Measurements from ENCODE around the gene RASGRP4. TPM values are rescaled to one million over a fixed set of nuclear protein-coding genes. Genes with fewer than 3 reads are reported as not detected.

The RASGRP4 gene
- polyA plus RNA-seq, 4 donors: 0.22 to 1.0 (median 0.84) TPM

DNA sequence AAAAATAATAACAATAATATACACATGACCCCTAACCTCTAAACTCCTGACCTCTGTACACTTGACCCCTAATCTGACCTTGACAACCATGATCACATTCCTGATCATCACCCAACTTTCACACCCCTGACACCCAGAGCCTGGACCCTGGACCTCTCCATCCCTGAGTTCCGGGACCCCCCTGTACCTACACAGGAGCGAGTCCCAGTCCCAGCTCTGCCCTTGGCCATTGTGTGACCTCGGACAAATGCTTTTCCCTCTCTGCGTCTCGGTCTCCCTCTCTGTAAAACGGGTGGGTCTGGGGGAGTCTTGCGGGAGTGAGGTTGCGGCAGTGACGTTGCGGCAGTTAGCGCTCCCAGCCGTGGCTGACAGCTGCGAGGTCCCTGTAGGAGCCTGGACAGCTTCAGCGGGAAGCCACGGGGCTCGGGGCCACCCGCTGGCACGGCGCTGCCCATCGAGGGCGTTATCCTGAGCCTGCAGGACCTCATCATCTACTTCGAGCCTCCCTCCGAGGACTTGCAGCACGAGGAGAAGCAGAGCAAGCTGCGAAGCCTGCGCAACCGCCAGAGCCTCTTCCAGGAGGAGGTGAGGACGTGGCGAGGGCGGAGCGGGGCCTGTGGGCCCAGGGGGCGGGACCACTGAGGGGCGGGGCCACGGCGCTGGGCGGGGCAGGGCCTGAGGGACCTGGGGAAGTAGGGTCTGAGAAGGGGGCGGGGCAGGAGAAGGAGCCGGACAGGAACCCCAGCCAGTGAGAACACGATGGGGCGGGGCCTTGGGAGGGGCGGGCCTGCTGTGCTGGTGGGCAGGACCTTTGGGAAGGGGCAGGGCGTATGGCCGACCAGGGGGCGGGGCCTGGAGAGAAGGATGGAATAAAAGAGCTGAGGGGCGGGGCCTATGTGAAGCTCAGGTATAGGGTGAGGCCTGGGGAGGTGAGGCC lies 26.7 kb upstream of the RASGRP4 start:
- Histone ChIP-seq H3K4me3 (ENCODE audit: low read depth in 1 of 3, low read length in 3 of 3) (no peak overlapping the region), H3K9me3 (ENCODE audit: control insufficient read depth in 2 of 2, insufficient read depth in 1 of 2, low read depth in 1 of 2, low read length in 1 of 2) (no peaks in the 10 kb centered on the region), H3K4me1 (ENCODE audit: control insufficient read depth in 3 of 3, insufficient read depth in 2 of 3, low read depth in 1 of 3, low read length in 2 of 3) (no peaks in the 10 kb centered on the region), H3K36me3 (ENCODE audit: control insufficient read depth in 3 of 3, insufficient read depth in 2 of 3, low read depth in 1 of 3, low read length in 3 of 3) (no peaks in the 10 kb centered on the region), H3K27me3 (ENCODE audit: control insufficient read depth in 3 of 3, insufficient read depth in 3 of 3, low read length in 3 of 3) (peaks cover 0 to 3% (median 0%) of the 10 kb centered on the region in 3 donors), H3K27ac (ENCODE audit: low read depth in 1 of 3, low read length in 2 of 3) (no peak overlapping the region)
- DNase-seq (peak in 1 of 2 donors; percentile 21), FAIRE-seq (no peak)
- WGBS, 3 donors: 68 to 82% (median 72%) methylated on average over 40 to 45 of the region's 45 CpGs

GRCh38 chr19:38451629-38452028 lies 25.6 kb upstream of the RASGRP4 start:
- Histone ChIP-seq H3K4me1 (ENCODE audit: control insufficient read depth in 3 of 3, insufficient read depth in 2 of 3, low read depth in 1 of 3, low read length in 2 of 3) (no peaks in the 10 kb centered on the region), H3K27me3 (ENCODE audit: control insufficient read depth in 3 of 3, insufficient read depth in 3 of 3, low read length in 3 of 3) (peaks cover 0 to 3% (median 0%) of the 10 kb centered on the region in 3 donors), H3K4me3 (ENCODE audit: low read depth in 1 of 3, low read length in 3 of 3) (no peak overlapping the region), H3K36me3 (ENCODE audit: control insufficient read depth in 3 of 3, insufficient read depth in 2 of 3, low read depth in 1 of 3, low read length in 3 of 3) (no peaks in the 10 kb centered on the region), H3K9me3 (ENCODE audit: control insufficient read depth in 2 of 2, insufficient read depth in 1 of 2, low read depth in 1 of 2, low read length in 1 of 2) (no peaks in the 10 kb centered on the region), H3K27ac (ENCODE audit: low read depth in 1 of 3, low read length in 2 of 3) (no peak overlapping the region)
- DNase-seq (no peak), FAIRE-seq (no peak)
- 70 to 88% (median 83%) methylated on average over 8 to 9 of the region's 9 CpGs for WGBS, 3 donors

- Histone ChIP-seq H3K4me3 (ENCODE audit: low read depth in 1 of 3, low read length in 3 of 3) (no peak overlapping the region), H3K27ac (ENCODE audit: low read depth in 1 of 3, low read length in 2 of 3) (no peak overlapping the region), H3K36me3 (ENCODE audit: control insufficient read depth in 3 of 3, insufficient read depth in 2 of 3, low read depth in 1 of 3, low read length in 3 of 3) (no peaks in the 10 kb centered on the region), H3K9me3 (ENCODE audit: control insufficient read depth in 2 of 2, insufficient read depth in 1 of 2, low read depth in 1 of 2, low read length in 1 of 2) (no peaks in the 10 kb centered on the region), H3K27me3 (ENCODE audit: control insufficient read depth in 3 of 3, insufficient read depth in 3 of 3, low read length in 3 of 3) (peaks cover 0 to 3% (median 0%) of the 10 kb centered on the region in 3 donors), H3K4me1 (ENCODE audit: control insufficient read depth in 3 of 3, insufficient read depth in 2 of 3, low read depth in 1 of 3, low read length in 2 of 3) (no peaks in the 10 kb centered on the region)
- 73 to 83% (median 76%) methylated on average over 8 of the region's 8 CpGs for WGBS, 3 donors
- DNase-seq: no peak
- no peak for FAIRE-seq
Observed at GRCh38 chr19:38451036-38451435, 25.0 kb upstream of the RASGRP4 start.

DNA sequence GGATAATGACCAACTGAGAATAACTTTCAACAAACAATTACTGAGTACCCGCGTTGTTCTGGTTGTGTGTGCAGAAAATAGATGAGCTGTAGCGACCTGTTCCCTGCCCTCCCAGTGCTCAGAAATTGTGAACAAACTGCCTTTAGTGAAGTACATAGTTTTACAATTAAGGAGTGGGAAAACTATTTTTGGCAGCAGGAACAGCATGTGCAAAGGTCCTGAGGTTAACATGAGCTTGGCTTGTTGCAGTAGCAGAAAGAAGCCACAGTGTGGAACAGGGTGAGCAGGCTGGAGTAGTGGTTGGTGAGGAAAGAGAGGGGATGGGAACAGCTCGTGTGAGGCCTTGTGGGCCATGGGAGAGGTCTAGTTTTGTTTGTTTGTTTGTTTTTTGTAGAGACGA lies 23.5 kb upstream of the RASGRP4 start:
- DNase-seq: no peak
- Histone ChIP-seq H3K4me3 (ENCODE audit: low read depth in 1 of 3, low read length in 3 of 3) (no peak overlapping the region), H3K27me3 (ENCODE audit: control insufficient read depth in 3 of 3, insufficient read depth in 3 of 3, low read length in 3 of 3) (peaks cover 0 to 3% (median 0%) of the 10 kb centered on the region in 3 donors), H3K9me3 (ENCODE audit: control insufficient read depth in 2 of 2, insufficient read depth in 1 of 2, low read depth in 1 of 2, low read length in 1 of 2) (no peaks in the 10 kb centered on the region), H3K4me1 (ENCODE audit: control insufficient read depth in 3 of 3, insufficient read depth in 2 of 3, low read depth in 1 of 3, low read length in 2 of 3) (no peaks in the 10 kb centered on the region), H3K36me3 (ENCODE audit: control insufficient read depth in 3 of 3, insufficient read depth in 2 of 3, low read depth in 1 of 3, low read length in 3 of 3) (no peaks in the 10 kb centered on the region), H3K27ac (ENCODE audit: low read depth in 1 of 3, low read length in 2 of 3) (no peak overlapping the region)
- WGBS, 3 donors: 66 to 79% (median 69%) methylated on average over 5 of the region's 5 CpGs
- no peak for FAIRE-seq

GRCh38 chr19:38448225-38448624 lies 22.2 kb upstream of the RASGRP4 start:
- 87 to 91% (median 88%) methylated on average over 9 of the region's 9 CpGs for WGBS, 3 donors
- H3K4me3 ChIP-seq (ENCODE audit: low read depth in 1 of 3, low read length in 3 of 3): no peak overlapping the region
- H3K9me3 ChIP-seq (ENCODE audit: control insufficient read depth in 2 of 2, insufficient read depth in 1 of 2, low read depth in 1 of 2, low read length in 1 of 2): no peaks in the 10 kb centered on the region
- H3K4me1 ChIP-seq (ENCODE audit: control insufficient read depth in 3 of 3, insufficient read depth in 2 of 3, low read depth in 1 of 3, low read length in 2 of 3): no peaks in the 10 kb centered on the region
- no peak for DNase-seq
- H3K36me3 ChIP-seq (ENCODE audit: control insufficient read depth in 3 of 3, insufficient read depth in 2 of 3, low read depth in 1 of 3, low read length in 3 of 3): no peaks in the 10 kb centered on the region
- H3K27me3 ChIP-seq (ENCODE audit: control insufficient read depth in 3 of 3, insufficient read depth in 3 of 3, low read length in 3 of 3): peaks cover 0 to 3% (median 0%) of the 10 kb centered on the region in 3 donors
- no peak for FAIRE-seq
- no peak overlapping the region for H3K27ac ChIP-seq (ENCODE audit: low read depth in 1 of 3, low read length in 2 of 3)

DNA sequence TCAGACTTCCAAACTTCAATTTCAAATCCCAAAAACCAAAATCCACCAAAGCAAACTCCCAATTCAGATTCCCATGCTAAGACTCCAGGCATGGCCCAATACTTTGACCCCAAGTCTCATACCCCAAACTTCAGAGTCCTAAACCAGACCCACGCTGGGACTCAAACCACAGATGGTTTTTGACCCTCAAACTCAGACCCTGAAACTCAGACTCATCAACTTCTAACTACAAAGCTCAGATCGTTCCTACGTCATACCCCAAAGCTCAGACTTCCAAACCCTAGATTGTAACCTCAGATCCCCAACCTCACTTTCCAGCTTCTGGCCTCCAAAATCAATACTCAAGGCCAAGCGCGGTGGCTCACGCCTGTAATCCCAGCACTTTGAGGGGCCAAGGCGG lies 19.3 kb upstream of the RASGRP4 start:
- Histone ChIP-seq H3K4me3 (ENCODE audit: low read depth in 1 of 3, low read length in 3 of 3) (no peak overlapping the region), H3K9me3 (ENCODE audit: control insufficient read depth in 2 of 2, insufficient read depth in 1 of 2, low read depth in 1 of 2, low read length in 1 of 2) (no peaks in the 10 kb centered on the region), H3K36me3 (ENCODE audit: control insufficient read depth in 3 of 3, insufficient read depth in 2 of 3, low read depth in 1 of 3, low read length in 3 of 3) (no peaks in the 10 kb centered on the region), H3K4me1 (ENCODE audit: control insufficient read depth in 3 of 3, insufficient read depth in 2 of 3, low read depth in 1 of 3, low read length in 2 of 3) (no peaks in the 10 kb centered on the region), H3K27me3 (ENCODE audit: control insufficient read depth in 3 of 3, insufficient read depth in 3 of 3, low read length in 3 of 3) (peaks cover 0 to 3% (median 0%) of the 10 kb centered on the region in 3 donors), H3K27ac (ENCODE audit: low read depth in 1 of 3, low read length in 2 of 3) (no peak overlapping the region)
- FAIRE-seq: no peak
- DNase-seq: no peak
- 87 to 93% (median 93%) methylated on average over 7 of the region's 7 CpGs for WGBS, 3 donors

DNA sequence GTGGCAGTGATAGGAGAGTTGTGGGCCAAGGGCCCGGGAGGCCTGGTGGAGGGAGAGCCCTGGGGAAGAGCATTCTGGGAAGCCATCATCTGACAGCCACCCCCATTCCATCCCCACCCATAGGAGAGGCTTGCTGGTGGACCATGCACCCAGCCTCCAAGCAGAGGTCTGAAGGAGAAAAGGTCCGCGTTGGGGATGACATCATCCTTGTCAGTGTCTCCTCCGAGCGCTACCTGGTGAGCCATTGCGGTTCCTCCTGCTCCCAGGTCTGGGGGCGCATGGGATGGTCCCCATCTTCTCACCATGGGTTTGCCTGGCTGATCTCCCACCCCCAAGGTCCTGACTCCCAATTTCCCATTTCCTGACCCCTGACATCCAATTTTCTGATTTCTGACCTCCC lies 18.0 kb upstream of the RASGRP4 start:
- DNase-seq: no peak
- no peak overlapping the region for H3K4me3 ChIP-seq (ENCODE audit: low read depth in 1 of 3, low read length in 3 of 3)
- no peaks in the 10 kb centered on the region for H3K27me3 ChIP-seq (ENCODE audit: control insufficient read depth in 3 of 3, insufficient read depth in 3 of 3, low read length in 3 of 3)
- 75 to 87% (median 80%) methylated on average over 7 of the region's 7 CpGs for WGBS, 3 donors
- H3K4me1 ChIP-seq (ENCODE audit: control insufficient read depth in 3 of 3, insufficient read depth in 2 of 3, low read depth in 1 of 3, low read length in 2 of 3): no peaks in the 10 kb centered on the region
- FAIRE-seq: no peak
- H3K9me3 ChIP-seq (ENCODE audit: control insufficient read depth in 2 of 2, insufficient read depth in 1 of 2, low read depth in 1 of 2, low read length in 1 of 2): no peaks in the 10 kb centered on the region
- H3K36me3 ChIP-seq (ENCODE audit: control insufficient read depth in 3 of 3, insufficient read depth in 2 of 3, low read depth in 1 of 3, low read length in 3 of 3): no peaks in the 10 kb centered on the region
- no peak overlapping the region for H3K27ac ChIP-seq (ENCODE audit: low read depth in 1 of 3, low read length in 2 of 3)

DNA sequence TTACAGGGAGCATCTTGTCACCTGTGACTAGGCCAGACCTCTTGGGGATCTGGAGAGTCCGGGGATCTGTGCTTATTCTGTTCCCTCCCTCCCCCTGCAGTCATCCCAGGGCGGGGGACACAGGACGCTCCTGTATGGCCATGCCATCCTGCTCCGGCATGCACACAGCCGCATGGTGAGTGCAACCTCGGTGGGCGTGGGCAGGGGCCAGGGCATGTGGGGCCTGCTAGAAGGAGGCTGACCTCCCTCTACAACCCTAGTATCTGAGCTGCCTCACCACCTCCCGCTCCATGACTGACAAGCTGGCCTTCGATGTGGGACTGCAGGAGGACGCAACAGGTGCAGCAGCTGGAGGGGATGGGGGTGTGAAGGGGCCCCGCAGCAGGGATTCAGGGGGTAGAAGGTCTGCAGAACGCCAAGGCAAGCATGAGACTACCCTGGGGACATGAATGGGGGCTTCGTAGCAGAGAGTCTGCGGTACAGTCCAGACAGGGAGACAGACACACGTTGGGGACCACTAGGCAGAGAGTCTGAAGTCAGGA lies 17.5 kb upstream of the RASGRP4 start:
- no peak for DNase-seq
- H3K36me3 ChIP-seq (ENCODE audit: control insufficient read depth in 3 of 3, insufficient read depth in 2 of 3, low read depth in 1 of 3, low read length in 3 of 3): no peaks in the 10 kb centered on the region
- no peak overlapping the region for H3K4me3 ChIP-seq (ENCODE audit: low read depth in 1 of 3, low read length in 3 of 3)
- H3K9me3 ChIP-seq (ENCODE audit: control insufficient read depth in 2 of 2, insufficient read depth in 1 of 2, low read depth in 1 of 2, low read length in 1 of 2): no peaks in the 10 kb centered on the region
- WGBS, 3 donors: 71 to 88% (median 85%) methylated on average over 15 of the region's 15 CpGs
- FAIRE-seq: no peak
- no peaks in the 10 kb centered on the region for H3K27me3 ChIP-seq (ENCODE audit: control insufficient read depth in 3 of 3, insufficient read depth in 3 of 3, low read length in 3 of 3)
- no peak overlapping the region for H3K27ac ChIP-seq (ENCODE audit: low read depth in 1 of 3, low read length in 2 of 3)
- no peaks in the 10 kb centered on the region for H3K4me1 ChIP-seq (ENCODE audit: control insufficient read depth in 3 of 3, insufficient read depth in 2 of 3, low read depth in 1 of 3, low read length in 2 of 3)

All from small intestine (tissue), 7 donors.